Endothelial cell of umbilical vein (primary cell): Measurements from ENCODE around the gene ANKS6. TPM values are rescaled to one million over a fixed set of nuclear protein-coding genes. Genes with fewer than 3 reads are reported as not detected.

Experiments
- BruUV-seq: library from RNA; stranded (reverse); fragments of 400-500 nt; replicated peaks from 2 replicates; lab custom pipeline; 2021; lab: Mats Ljungman, UMichigan
- CTCF ChIA-PET: fragments of 300-600, 350-600 bp; sonication (Branson Sonifier 250); formaldehyde crosslinking; loops from one replicate; lab custom pipeline; 2021; ENCODE audit warnings: antibody characterized with exemption, inconsistent platforms; lab: Charles Lee
- POLR2A ChIA-PET: fragments of 300-600, 350-600 bp; sonication (Branson Sonifier 250); formaldehyde crosslinking; loops from one replicate; lab custom pipeline; 2021; ENCODE audit warnings: antibody characterized with exemption, inconsistent platforms; lab: Charles Lee
- DNase-seq: peaks from one replicate; pipeline ENCODE4 v3.0.0-alpha.2; 2011; ENCODE audit warnings: low read depth, low spot score
- FAIRE-seq: peaks from 2 replicates; lab custom pipeline; 2011; peaks lifted over from hg19 to GRCh38; lab: Jason Lieb, UNC
- H2AFZ ChIP-seq: 2 replicates; pipeline ENCODE4 v1.6.0; 2012; ENCODE audit warnings: low read depth, low read length, control low read depth, inconsistent platforms
- H3K27ac ChIP-seq: 2 replicates; pipeline ENCODE4 v1.5.1; 2011; ENCODE audit warnings: low read depth, mild to moderate bottlenecking, control low read depth, low read length, moderate library complexity; ENCODE audit not compliant: insufficient read depth
- H3K27me3 ChIP-seq, 2 experiments: 2 replicates each; pipeline versions ENCODE4 v1.6.0 to v1.6.1; 2011; ENCODE audit warnings: low read length in 2 of 2, mixed read lengths in 1 of 2; ENCODE audit not compliant: control insufficient read depth in 2 of 2, insufficient read depth in 2 of 2
- H3K36me3 ChIP-seq, 2 experiments: 2 replicates in 1 of 2; 3 replicates in 1 of 2; pipeline ENCODE4 v1.5.1; 2011; ENCODE audit warnings: low read length in 2 of 2, mild to moderate bottlenecking in 1 of 2, moderate library complexity in 1 of 2; ENCODE audit not compliant: control insufficient read depth in 2 of 2, insufficient read depth in 2 of 2; ENCODE audit errors: extremely low read depth in 1 of 2
- H3K4me1 ChIP-seq: 3 replicates; pipeline ENCODE4 v1.5.1; 2011; ENCODE audit warnings: mild to moderate bottlenecking, low read length; ENCODE audit not compliant: control insufficient read depth, insufficient read depth; ENCODE audit errors: extremely low read depth
- H3K4me2 ChIP-seq: 2 replicates; pipeline ENCODE4 v1.6.1; 2011; ENCODE audit warnings: low read length, control low read depth, mixed read lengths; ENCODE audit not compliant: insufficient read depth
- H3K4me3 ChIP-seq, 3 experiments: fragments of 200-600 bp in 1 of 3; sonication (generic), shearing (Covaris generic) in 1 of 3; replicated peaks in 1 of 3; 2 replicates each; pipeline ENCODE4 v1.5.1; 2011 to 2016; ENCODE audit warnings: control low read depth in 3 of 3, low read length in 3 of 3, mild to moderate bottlenecking in 2 of 3, inconsistent platforms in 1 of 3, low read depth in 1 of 3, moderate library complexity in 1 of 3; ENCODE audit not compliant: insufficient read depth in 1 of 3
- H3K79me2 ChIP-seq: 2 replicates; pipeline ENCODE4 v1.6.0; 2012; ENCODE audit warnings: low read length, inconsistent platforms; ENCODE audit not compliant: control insufficient read depth, insufficient read depth
- H3K9ac ChIP-seq: replicated peaks from 2 replicates; pipeline ENCODE3; 2011; ENCODE audit warnings: low read length, control low read depth; ENCODE audit not compliant: insufficient read depth; ENCODE audit errors: extremely low read depth
- H3K9me1 ChIP-seq: replicated peaks from 3 replicates; pipeline ENCODE4 v1.6.0; 2011; ENCODE audit warnings: mild to moderate bottlenecking, low read length; ENCODE audit not compliant: control insufficient read depth, insufficient read depth; ENCODE audit errors: extremely low read depth
- H3K9me3 ChIP-seq: replicated peaks from 2 replicates; pipeline ENCODE4 v1.5.1; 2012; ENCODE audit warnings: low read length, inconsistent platforms; ENCODE audit not compliant: control insufficient read depth, insufficient read depth
- H4K20me1 ChIP-seq: replicated peaks from 2 replicates; pipeline ENCODE3; 2011; ENCODE audit warnings: mild to moderate bottlenecking, low read length; ENCODE audit not compliant: control insufficient read depth, insufficient read depth; ENCODE audit errors: extremely low read depth
- FOS ChIP-seq: IDR thresholded peaks from 2 replicates; pipeline ENCODE4 v1.6.1; 2011; ENCODE audit warnings: mild to moderate bottlenecking, low read length, moderate library complexity, borderline replicate concordance; ENCODE audit not compliant: insufficient read depth
- JUN ChIP-seq: IDR thresholded peaks from 2 replicates; pipeline ENCODE4 v1.6.1; 2011; ENCODE audit warnings: borderline replicate concordance, low read depth; ENCODE audit not compliant: insufficient read length, insufficient read depth
- MYC ChIP-seq: IDR thresholded peaks from one replicate; pipeline ENCODE4 v1.6.1; 2011; ENCODE audit warnings: mild to moderate bottlenecking, low read depth, low read length
- POLR2A ChIP-seq: IDR thresholded peaks from 2 replicates; pipeline ENCODE4 v1.6.1; 2012; ENCODE audit warnings: low read depth, mild to moderate bottlenecking, control low read depth, low read length
- POLR2AphosphoS5 ChIP-seq: IDR thresholded peaks from 2 replicates; pipeline ENCODE4 v1.6.1; 2012; ENCODE audit warnings: low read depth, mild to moderate bottlenecking, control low read depth, low read length, moderate library complexity; ENCODE audit not compliant: insufficient read depth
- dilution Hi-C: fragments of 300-500 bp; cut with MboI; formaldehyde crosslinking; loops from one replicate; pipeline ENCODE4 v1.15.0; 2019; ENCODE audit warnings: low sequenced_read_pairs; ENCODE audit not compliant: extremely low pct_ligation_motif_present
- intact Hi-C: fragments of 100-400 bp; cut with micrococcal nuclease; formaldehyde crosslinking; loops from one replicate; pipeline ENCODE4 v1.10.0; 2022
- polyA plus RNA-seq, 4 experiments: library from polyadenylated mRNA; depleted of rRNA in 3 of 4; stranded (reverse) in 3 of 4; unstranded in 1 of 4; fragments of >200 nt; gene quantifications; 2 replicates each; pipeline versions ENCODE4 v1.2.1 to v1.2.3, GENCODE V29; 2011 to 2012; ENCODE audit warnings: missing spikeins in 1 of 4
- total RNA-seq: library from RNA; stranded (reverse); gene quantifications from 2 replicates; pipeline ENCODE4 v1.2.3, GENCODE V29; 2021
- TF ChIP-seq, protein P1 (sequence below), 2 donors: IDR thresholded peaks; 1 replicate in 1 of 2; 2 replicates in 1 of 2; pipeline ENCODE4 v1.5.1; 2011; ENCODE audit warnings: low read length in 2 of 2, mild to moderate bottlenecking in 2 of 2, moderate library complexity in 2 of 2, control low read depth in 1 of 2, inconsistent platforms in 1 of 2, low read depth in 1 of 2; ENCODE audit not compliant: insufficient read depth in 1 of 2; ENCODE audit errors: extremely low read depth in 1 of 2
- TF ChIP-seq, protein P2 (sequence below): IDR thresholded peaks from 2 replicates; pipeline ENCODE4 v1.6.1; 2011; ENCODE audit not compliant: insufficient read depth, insufficient read length

ANKS6 gene
- total and polyA plus RNA-seq, 2 donors (not counting 3 experiments of a cell fraction or from before 2014, with no cell fraction given) = 15.5 to 18.6 TPM

DNA sequence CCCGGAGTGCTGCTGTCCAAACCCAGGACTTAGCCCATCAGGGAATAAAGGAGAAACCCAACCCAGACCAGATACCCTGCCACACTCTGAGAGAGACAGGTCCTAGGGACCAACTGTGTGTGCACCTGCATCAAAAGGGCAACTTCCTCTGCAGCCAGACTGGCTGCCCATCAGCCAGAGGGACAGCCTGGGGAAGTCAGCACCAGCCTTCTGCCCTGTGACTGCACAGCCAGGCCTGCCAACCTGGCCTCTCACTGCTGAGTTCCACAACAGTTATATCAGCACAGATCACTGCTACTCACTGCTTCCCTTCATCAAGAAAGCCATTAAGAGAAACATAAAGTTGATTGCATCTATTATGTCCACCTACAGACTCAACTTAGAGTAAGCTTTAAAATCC is 105.7 kb downstream of the ANKS6 start:
- no peak overlapping the region for H3K4me3 ChIP-seq
- no peaks in the 10 kb centered on the region for H3K27me3 ChIP-seq
- peaks cover 6% of the 10 kb centered on the region for H3K4me1 ChIP-seq
- POLR2A ChIA-PET = no interaction called here
- no peak for FAIRE-seq
- no peak for TF ChIP-seq POLR2A
- no peak for TF ChIP-seq POLR2AphosphoS5
- TF ChIP-seq, protein P1, sequence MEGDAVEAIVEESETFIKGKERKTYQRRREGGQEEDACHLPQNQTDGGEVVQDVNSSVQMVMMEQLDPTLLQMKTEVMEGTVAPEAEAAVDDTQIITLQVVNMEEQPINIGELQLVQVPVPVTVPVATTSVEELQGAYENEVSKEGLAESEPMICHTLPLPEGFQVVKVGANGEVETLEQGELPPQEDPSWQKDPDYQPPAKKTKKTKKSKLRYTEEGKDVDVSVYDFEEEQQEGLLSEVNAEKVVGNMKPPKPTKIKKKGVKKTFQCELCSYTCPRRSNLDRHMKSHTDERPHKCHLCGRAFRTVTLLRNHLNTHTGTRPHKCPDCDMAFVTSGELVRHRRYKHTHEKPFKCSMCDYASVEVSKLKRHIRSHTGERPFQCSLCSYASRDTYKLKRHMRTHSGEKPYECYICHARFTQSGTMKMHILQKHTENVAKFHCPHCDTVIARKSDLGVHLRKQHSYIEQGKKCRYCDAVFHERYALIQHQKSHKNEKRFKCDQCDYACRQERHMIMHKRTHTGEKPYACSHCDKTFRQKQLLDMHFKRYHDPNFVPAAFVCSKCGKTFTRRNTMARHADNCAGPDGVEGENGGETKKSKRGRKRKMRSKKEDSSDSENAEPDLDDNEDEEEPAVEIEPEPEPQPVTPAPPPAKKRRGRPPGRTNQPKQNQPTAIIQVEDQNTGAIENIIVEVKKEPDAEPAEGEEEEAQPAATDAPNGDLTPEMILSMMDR (IDR thresholded peaks at IDR 0.05; ENCODE audit: extremely low read depth in 1 of 2, insufficient read depth in 1 of 2, low read depth in 1 of 2, low read length in 2 of 2) = no peak
- TF ChIP-seq JUN = no peak
- TF ChIP-seq MYC = no peak
- TF ChIP-seq FOS = no peak
- TF ChIP-seq, protein P2, sequence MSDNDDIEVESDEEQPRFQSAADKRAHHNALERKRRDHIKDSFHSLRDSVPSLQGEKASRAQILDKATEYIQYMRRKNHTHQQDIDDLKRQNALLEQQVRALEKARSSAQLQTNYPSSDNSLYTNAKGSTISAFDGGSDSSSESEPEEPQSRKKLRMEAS = no peak
- H3K9me3 ChIP-seq = no peaks in the 10 kb centered on the region
- no peak for DNase-seq
- no peak overlapping the region for H3K27ac ChIP-seq
- intact Hi-C loops = no loop called here
- H3K36me3 ChIP-seq = no peaks in the 10 kb centered on the region
- dilution Hi-C loops = no loop called here
- CTCF ChIA-PET = no interaction called here
- H3K79me2 ChIP-seq = peaks cover 23% of the 10 kb centered on the region
- no peak overlapping the region for H3K9ac ChIP-seq
- no TSS peak for BruUV-seq
- no peaks in the 10 kb centered on the region for H3K9me1 ChIP-seq
- no peak overlapping the region for H2AFZ ChIP-seq
- H3K4me2 ChIP-seq = no peak overlapping the region
- H4K20me1 ChIP-seq = no peaks in the 10 kb centered on the region
